ENCODE measurements around the gene SLC30A7.
"Not testable (repeated sequence)": the region's sequence is repeated elsewhere in the genome, so short reads cannot be mapped to it uniquely, and the experiment has no call there.

The SLC30A7 gene

DNA sequence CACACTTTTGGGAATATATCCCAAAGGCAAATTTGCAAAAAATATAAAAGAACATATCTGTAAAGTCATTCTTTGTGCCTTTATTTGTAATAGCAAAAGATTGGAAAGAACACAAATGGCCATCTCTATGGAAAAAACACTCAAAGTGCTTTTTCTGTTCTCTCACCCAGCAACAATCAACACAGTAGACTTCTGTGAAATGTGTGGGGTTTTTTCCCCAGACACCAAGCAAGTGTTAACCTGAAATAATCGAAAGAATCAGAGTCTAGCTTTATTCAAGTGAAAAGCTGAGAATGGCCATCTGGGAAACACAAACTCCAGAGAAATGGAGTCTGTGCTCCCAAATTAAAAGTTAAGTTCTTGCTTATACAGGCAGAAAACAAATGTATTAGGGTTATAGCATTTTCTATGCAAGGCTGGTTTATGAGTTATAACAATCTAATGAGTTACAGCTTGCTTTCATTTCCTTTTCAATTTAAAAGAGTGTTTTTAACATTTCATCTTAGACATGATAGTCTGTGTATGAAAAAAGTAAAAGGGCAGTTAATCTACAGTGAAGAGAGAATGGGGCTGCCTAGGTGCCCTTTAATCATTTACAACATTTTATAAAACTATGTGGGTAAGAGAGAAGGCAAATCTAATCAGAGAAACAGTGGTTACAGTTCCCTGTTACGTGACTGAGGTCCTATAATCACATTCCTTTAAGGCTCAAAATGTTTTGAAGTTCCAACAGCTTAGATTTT is 46.6 kb downstream of the SLC30A7 start:
- TF ChIP-seq, protein P1, sequence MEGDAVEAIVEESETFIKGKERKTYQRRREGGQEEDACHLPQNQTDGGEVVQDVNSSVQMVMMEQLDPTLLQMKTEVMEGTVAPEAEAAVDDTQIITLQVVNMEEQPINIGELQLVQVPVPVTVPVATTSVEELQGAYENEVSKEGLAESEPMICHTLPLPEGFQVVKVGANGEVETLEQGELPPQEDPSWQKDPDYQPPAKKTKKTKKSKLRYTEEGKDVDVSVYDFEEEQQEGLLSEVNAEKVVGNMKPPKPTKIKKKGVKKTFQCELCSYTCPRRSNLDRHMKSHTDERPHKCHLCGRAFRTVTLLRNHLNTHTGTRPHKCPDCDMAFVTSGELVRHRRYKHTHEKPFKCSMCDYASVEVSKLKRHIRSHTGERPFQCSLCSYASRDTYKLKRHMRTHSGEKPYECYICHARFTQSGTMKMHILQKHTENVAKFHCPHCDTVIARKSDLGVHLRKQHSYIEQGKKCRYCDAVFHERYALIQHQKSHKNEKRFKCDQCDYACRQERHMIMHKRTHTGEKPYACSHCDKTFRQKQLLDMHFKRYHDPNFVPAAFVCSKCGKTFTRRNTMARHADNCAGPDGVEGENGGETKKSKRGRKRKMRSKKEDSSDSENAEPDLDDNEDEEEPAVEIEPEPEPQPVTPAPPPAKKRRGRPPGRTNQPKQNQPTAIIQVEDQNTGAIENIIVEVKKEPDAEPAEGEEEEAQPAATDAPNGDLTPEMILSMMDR (IDR thresholded peaks at IDR 0.05; ENCODE audit: borderline replicate concordance, control extremely low read depth, extremely low read depth, insufficient read depth, missing control alignments), result no peak
- DNase-seq (ENCODE audit: low spot score), result no peak
- in situ Hi-C loops (cut with MboI; ENCODE audit: low sequenced_read_pairs, unreplicated experiment), result no loop called here

DNA sequence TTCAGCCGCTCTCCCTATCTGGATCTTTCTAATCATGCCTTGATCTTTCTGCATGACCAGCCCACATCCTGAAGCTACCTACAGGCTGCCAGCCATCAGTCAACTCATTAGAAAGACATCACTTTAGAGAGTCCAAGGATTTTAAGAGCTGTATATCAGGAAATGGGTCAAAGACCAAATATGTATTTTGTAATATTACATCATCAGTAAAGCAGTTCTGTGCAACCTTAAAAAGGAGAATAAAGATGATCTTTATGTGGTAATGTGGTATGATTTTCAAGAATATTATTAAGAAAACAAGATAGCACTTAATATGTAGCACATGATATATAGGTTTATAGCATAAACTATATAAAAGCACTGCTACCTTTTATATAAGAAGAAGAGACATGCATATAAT is 47.6 kb downstream of the SLC30A7 start:
- no peak for DNase-seq (ENCODE audit: low spot score)
- in situ Hi-C loops (cut with MboI; ENCODE audit: low sequenced_read_pairs, unreplicated experiment), result no loop called here
- TF ChIP-seq, protein P1 (IDR thresholded peaks at IDR 0.05; ENCODE audit: borderline replicate concordance, control extremely low read depth, extremely low read depth, insufficient read depth, missing control alignments), result no peak

DNA sequence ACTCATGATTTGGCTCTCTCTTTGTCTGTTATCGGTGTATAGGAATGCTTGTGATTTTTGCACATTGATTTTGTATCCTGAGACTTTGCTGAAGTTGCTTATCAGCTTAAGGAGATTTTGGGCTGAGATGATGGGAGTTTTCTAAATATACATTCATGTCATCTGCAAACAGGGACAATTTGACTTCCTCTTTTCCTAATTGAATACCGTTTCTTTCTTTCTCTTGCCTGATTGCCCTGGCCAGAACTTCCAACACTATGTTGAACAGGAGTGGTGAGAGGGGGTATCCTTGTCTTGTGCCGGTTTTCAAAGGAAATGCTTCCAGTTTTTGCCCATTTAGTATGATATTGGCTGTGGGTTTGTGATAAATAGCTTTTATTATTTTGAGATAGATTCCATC is 50.2 kb downstream of the SLC30A7 start:
- DNase-seq (ENCODE audit: low spot score); in situ Hi-C loops (cut with MboI; ENCODE audit: low sequenced_read_pairs, unreplicated experiment): not testable (repeated sequence)

DNA sequence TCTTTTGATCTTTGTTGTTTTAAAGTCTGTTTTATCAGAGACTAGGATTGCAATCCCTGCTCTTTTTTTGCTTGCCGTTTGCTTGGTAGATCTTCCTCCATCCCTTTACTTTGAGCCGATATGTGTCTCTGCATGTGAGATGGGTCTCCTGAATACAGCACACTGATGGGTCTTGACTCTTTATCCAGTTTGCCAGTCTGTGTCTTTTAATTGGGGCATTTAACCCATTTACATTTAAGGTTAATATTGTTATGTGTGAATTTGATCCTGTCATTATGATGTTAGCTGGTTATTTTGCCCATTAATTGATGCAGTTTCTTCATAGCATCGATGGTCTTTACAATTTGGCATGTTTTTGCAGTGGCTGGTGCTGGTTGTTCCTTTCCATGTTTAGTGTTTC is 51.9 kb downstream of the SLC30A7 start:
- in situ Hi-C loops (cut with MboI; ENCODE audit: low sequenced_read_pairs, unreplicated experiment); DNase-seq (ENCODE audit: low spot score): not testable (repeated sequence)

DNA sequence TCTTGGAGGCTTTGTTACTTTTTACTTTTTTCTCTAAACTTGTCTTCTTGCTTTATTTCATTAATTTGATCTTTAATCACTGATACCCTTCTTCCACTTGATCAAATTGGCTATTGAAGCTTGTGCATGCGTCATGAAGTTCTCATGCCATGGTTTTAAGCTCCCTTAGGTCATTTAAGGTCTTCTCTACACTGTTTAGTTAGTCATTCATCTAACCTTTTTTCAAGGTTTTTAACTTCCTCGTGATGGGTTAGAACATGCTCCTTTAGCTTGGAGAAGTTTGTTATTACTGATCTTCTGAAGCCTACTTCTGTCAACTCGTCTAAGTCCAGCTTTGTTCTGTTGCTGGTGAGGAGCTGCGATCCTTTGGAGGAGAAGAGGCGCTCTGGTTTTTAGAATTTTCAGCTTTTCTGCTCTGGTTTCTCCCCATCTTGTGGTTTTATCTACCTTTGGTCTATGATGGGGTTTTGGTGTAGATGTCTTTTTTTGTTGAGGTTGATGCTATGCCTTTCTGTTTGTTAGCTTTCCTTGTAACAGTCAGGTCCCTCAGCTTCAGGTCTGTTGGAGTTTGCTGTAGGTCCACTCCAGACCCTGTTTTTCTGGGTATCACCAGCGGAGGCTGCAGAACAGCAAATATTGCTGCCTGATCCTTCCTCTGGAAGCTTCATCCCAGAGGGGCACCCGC is 53.0 kb downstream of the SLC30A7 start:
- DNase-seq (ENCODE audit: low spot score); in situ Hi-C loops (cut with MboI; ENCODE audit: low sequenced_read_pairs, unreplicated experiment): not testable (repeated sequence)

DNA sequence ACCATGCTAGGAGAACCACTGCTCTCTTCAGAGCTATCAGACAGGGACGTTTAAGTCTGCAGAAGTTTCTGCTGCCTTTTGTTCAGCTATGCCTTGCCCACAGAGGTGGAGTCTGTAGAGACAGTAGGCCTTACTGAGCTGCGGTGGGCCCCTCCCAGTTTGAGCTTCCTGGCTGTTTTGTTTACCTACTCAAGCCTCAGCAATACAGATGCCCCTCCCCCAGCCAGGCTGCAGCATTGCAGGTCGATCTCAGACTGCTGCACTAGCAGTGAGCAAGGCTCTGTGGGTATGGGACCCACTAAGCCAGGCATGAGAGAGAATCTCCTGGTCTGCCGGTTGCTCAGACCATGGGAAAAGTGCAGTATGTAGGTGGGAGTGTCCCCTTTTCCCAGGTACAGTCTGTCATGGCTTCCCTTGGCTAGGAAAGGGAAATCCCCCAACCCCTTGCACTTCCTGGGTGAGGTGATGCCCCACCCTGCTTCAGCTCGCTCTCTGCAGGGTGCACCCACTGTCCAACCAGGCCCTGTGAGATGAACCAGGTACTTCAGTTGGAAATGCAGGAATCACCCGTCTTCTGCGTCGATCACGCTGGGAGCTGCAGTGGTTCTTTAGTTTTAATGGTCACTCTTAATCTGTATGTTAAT is 53.7 kb downstream of the SLC30A7 start:
- DNase-seq (ENCODE audit: low spot score); in situ Hi-C loops (cut with MboI; ENCODE audit: low sequenced_read_pairs, unreplicated experiment): not testable (repeated sequence)

DNA sequence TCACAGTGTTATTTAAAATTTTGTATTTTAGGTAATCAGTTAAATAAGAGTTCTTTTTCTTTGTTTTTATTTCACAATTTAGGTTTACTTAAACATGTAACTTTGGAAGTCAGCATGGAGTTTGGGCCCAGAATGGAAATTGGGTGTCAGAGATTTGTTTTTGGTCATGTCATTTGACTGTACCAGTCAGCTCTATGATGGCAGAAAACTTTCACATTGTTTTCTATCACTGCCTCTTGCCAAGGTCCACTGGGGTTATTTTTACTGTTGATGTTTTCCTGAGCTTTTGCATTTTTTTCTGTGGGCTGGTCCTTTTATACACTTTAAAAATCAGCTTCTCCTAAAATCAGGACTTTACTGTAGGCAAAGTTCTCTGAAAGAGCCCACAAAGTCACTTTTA is 54.4 kb downstream of the SLC30A7 start:
- TF ChIP-seq, protein P1 (IDR thresholded peaks at IDR 0.05; ENCODE audit: borderline replicate concordance, control extremely low read depth, extremely low read depth, insufficient read depth, missing control alignments), result no peak
- no peak for DNase-seq (ENCODE audit: low spot score)
- in situ Hi-C loops (cut with MboI; ENCODE audit: low sequenced_read_pairs, unreplicated experiment), result no loop called here

DNA sequence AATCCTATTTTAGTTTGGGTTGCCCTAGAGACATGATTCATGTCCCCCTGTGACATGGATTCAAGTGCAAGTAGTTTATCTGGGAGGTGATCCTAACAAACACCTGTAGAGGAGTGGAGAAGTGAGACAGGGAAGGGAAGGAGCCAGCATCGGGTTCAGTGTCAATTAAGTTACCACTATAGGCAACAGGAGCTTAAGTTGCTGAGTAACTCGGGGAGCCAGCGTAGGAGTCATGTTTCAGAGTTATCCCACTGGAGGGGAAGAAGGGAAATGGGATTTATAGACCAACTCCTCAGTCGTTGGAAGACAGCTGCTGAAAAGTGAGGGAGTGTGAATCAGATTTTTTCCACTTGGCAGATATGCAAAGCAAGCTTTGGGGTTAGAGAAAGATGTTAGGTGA is 54.9 kb downstream of the SLC30A7 start:
- TF ChIP-seq, protein P1 (IDR thresholded peaks at IDR 0.05; ENCODE audit: borderline replicate concordance, control extremely low read depth, extremely low read depth, insufficient read depth, missing control alignments), result no peak
- in situ Hi-C loops (cut with MboI; ENCODE audit: low sequenced_read_pairs, unreplicated experiment), result no loop called here
- no peak for DNase-seq (ENCODE audit: low spot score)
